HFF-Myc (cell line): ENCODE measurements around the gene PSTK.

Source experiments
- DNase-seq: peaks from one replicate; pipeline ENCODE4 v3.0.0-alpha.2; 2011; ENCODE audit warnings: low read depth; ENCODE audit errors: extremely low read depth
- H3K4me3 ChIP-seq: replicated peaks from 2 replicates; pipeline ENCODE4 v1.5.1; 2011; ENCODE audit warnings: low read depth, mild to moderate bottlenecking, control low read depth, low read length
- TF ChIP-seq, protein P1 (sequence below): IDR thresholded peaks from 2 replicates; pipeline ENCODE4 v1.5.1; 2012; ENCODE audit warnings: mild to moderate bottlenecking, low read depth, low read length, control low read depth; ENCODE audit errors: missing control alignments

Gene PSTK

DNA sequence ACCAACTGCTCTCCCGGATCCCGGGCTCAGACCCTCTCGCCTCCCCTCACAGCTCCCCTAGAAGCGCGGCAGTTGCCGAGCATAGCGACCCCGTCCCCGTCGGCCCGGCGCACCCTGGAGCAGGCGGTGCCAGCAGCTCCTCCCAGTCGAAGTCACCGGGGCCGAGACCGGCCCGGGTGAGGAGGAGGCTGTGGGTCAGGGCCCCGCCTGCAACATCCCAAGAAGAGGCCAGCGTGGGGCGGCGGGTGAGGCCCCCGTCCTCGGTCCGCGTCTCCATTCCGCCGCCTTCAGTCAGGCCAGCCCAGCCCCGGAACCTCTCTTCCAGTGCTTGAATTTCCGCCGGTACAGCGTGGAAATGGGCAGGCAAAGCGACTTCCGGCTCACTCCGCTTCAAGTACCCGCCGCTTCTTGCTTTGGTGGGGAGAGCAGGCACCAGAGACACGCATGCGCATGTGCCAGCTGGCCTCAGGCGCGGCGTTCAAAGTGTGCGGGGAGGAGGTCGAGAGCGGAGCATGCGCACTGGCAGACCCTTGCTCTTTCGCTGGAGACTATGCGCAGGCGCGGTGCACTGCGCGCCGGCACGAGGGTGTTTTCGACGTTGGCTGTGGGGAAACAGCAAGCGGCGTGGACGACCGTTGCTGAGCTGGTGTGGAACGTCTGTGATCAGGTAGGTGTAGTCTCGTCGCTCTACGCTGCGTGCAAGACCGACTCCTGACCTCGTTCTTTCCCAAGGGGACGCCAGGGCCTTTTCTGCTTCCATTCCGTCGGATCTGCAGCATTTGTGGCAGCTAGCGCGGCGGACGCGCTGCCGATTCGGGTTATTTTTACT, 26.1 kb upstream of the PSTK start, which contains the start of gene C10orf88:
C10orf88 (minus strand) TSS at position 326 of the 829 bp plus-strand sequence; CDS start at position 277, 49 bp downstream.
- peak; percentile 96 for DNase-seq
- TF ChIP-seq, protein P1, sequence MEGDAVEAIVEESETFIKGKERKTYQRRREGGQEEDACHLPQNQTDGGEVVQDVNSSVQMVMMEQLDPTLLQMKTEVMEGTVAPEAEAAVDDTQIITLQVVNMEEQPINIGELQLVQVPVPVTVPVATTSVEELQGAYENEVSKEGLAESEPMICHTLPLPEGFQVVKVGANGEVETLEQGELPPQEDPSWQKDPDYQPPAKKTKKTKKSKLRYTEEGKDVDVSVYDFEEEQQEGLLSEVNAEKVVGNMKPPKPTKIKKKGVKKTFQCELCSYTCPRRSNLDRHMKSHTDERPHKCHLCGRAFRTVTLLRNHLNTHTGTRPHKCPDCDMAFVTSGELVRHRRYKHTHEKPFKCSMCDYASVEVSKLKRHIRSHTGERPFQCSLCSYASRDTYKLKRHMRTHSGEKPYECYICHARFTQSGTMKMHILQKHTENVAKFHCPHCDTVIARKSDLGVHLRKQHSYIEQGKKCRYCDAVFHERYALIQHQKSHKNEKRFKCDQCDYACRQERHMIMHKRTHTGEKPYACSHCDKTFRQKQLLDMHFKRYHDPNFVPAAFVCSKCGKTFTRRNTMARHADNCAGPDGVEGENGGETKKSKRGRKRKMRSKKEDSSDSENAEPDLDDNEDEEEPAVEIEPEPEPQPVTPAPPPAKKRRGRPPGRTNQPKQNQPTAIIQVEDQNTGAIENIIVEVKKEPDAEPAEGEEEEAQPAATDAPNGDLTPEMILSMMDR, result no peak

GRCh38 chr10:122954731-122955050, 25.5 kb upstream of the PSTK start:
- no peak for DNase-seq
- peak overlapping the region; percentile 71 for H3K4me3 ChIP-seq
- TF ChIP-seq, protein P1, result no peak

More for the DNA sequence above, 26.1 kb upstream of the PSTK start, which contains the start of gene C10orf88:
- H3K4me3 ChIP-seq, result peak within 1 kb of the TSS; percentile 71

GRCh38 chr10:122955892-122956291, 24.3 kb upstream of the PSTK start:
- DNase-seq, result no peak
- TF ChIP-seq, protein P1, result no peak
- H3K4me3 ChIP-seq, result no peak overlapping the region

GRCh38 chr10:122957474-122957873, 22.7 kb upstream of the PSTK start:
- H3K4me3 ChIP-seq, result no peak overlapping the region
- TF ChIP-seq, protein P1, result no peak
- DNase-seq, result no peak

DNA sequence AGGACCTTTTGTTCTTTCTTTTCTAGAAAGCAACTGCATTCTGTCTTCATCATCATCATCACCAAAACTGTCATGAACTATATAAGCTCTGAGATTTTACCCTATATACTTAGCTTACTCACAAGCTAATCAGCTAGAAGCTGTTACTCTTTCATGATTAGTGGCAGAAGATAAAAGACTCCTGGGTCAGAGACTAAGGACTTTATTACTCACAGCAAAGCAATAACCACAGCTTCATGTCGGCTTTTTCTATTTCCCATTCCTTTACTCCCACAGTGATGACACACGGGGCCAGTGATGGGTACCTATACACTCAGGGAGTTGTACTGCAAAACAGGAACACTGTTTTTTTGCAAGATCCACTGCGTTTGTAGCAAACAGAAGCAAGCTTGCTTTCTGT, 17.8 kb upstream of the PSTK start:
- TF ChIP-seq, protein P1, result no peak
- DNase-seq, result no peak
- no peak overlapping the region for H3K4me3 ChIP-seq

DNA sequence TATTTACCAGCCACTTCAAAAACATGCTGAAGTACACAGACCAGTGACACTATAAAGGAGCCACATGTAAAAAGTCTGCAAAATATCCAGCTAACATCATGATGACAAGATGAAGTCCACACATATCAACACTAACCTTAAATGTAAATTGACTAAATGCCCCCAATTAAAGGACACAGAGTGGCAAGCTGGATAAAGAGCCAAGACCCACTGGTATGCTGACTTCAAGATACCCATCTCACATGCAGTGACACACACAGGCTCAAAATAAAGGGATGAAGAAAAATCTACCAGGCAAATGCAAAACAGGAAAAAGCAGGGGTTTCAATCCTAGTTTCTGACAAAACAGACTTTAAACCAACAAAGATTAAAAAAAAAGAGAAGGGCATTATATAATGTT, 13.3 kb upstream of the PSTK start:
- DNase-seq, result no peak
- TF ChIP-seq, protein P1, result no peak
- H3K4me3 ChIP-seq, result no peak overlapping the region
